ENCODE data around the gene DLG2. TPM values are rescaled to one million over a fixed set of nuclear protein-coding genes. Genes with fewer than 3 reads are reported as not detected.

DLG2 gene
- total RNA-seq, 2 experiments from 2014 or later: 6.9 to 8.2 TPM

GRCh38 chr11:83645561-83645960 is 1981.6 kb downstream of the DLG2 start:
- BruUV-seq (replicated peaks): no TSS peak
- CTCF ChIA-PET (ENCODE audit: unreplicated experiment): no interaction called here
- no peak overlapping the region for H3K27ac ChIP-seq (ENCODE audit: low read depth, low read length, poor library complexity, severe bottlenecking)
- TF ChIP-seq, protein P1, sequence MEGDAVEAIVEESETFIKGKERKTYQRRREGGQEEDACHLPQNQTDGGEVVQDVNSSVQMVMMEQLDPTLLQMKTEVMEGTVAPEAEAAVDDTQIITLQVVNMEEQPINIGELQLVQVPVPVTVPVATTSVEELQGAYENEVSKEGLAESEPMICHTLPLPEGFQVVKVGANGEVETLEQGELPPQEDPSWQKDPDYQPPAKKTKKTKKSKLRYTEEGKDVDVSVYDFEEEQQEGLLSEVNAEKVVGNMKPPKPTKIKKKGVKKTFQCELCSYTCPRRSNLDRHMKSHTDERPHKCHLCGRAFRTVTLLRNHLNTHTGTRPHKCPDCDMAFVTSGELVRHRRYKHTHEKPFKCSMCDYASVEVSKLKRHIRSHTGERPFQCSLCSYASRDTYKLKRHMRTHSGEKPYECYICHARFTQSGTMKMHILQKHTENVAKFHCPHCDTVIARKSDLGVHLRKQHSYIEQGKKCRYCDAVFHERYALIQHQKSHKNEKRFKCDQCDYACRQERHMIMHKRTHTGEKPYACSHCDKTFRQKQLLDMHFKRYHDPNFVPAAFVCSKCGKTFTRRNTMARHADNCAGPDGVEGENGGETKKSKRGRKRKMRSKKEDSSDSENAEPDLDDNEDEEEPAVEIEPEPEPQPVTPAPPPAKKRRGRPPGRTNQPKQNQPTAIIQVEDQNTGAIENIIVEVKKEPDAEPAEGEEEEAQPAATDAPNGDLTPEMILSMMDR (conservative IDR thresholded peaks at IDR 0.05; ENCODE audit: low read length): no peak
- TF ChIP-seq EZH2phosphoT487 (IDR thresholded peaks at IDR 0.05; ENCODE audit: borderline replicate concordance, low read depth, low read length): no peak
- POLR2A ChIA-PET: interaction anchor here (0.6 to 1.5 kb wide), 3 partner anchors 21 to 585 kb away, joined by 3 to 5 read pairs (median 4); no protein-coding TSS in a partner anchor
- no peaks in the 10 kb centered on the region for H3K9me2 ChIP-seq (ENCODE audit: insufficient read depth, low read length)
- no peaks in the 10 kb centered on the region for H3K36me3 ChIP-seq (ENCODE audit: insufficient read depth, low read length)
- DNase-seq (ENCODE audit: low spot score): no peak
- no peaks in the 10 kb centered on the region for H3K4me1 ChIP-seq (ENCODE audit: insufficient read depth, low read length, poor library complexity, severe bottlenecking)
- no peak overlapping the region for H3K4me3 ChIP-seq (ENCODE audit: low read depth, low read length, poor library complexity, severe bottlenecking)
- no peaks in the 10 kb centered on the region for H3K9me3 ChIP-seq (ENCODE audit: low read length)
- no peak overlapping the region for H3K4me2 ChIP-seq (ENCODE audit: low read length)
- no peak overlapping the region for H2AFZ ChIP-seq (ENCODE audit: low read length)
- H4K20me1 ChIP-seq (ENCODE audit: insufficient read depth, low read length): no peaks in the 10 kb centered on the region
- H3K79me2 ChIP-seq (ENCODE audit: insufficient read depth, low read depth, low read length): no peaks in the 10 kb centered on the region
- intact Hi-C loops (cut with micrococcal nuclease; ENCODE audit: unreplicated experiment): no loop called here

GRCh38 chr11:83643115-83643514 is 1984.0 kb downstream of the DLG2 start:
- Histone ChIP-seq H3K27ac (ENCODE audit: low read depth, low read length, poor library complexity, severe bottlenecking) (no peak overlapping the region), H3K9me2 (ENCODE audit: insufficient read depth, low read length) (no peaks in the 10 kb centered on the region), H3K79me2 (ENCODE audit: insufficient read depth, low read depth, low read length) (no peaks in the 10 kb centered on the region), H4K20me1 (ENCODE audit: insufficient read depth, low read length) (no peaks in the 10 kb centered on the region), H3K4me1 (ENCODE audit: insufficient read depth, low read length, poor library complexity, severe bottlenecking) (no peaks in the 10 kb centered on the region), H3K4me3 (ENCODE audit: low read depth, low read length, poor library complexity, severe bottlenecking) (no peak overlapping the region), H3K4me2 (ENCODE audit: low read length) (no peak overlapping the region), H2AFZ (ENCODE audit: low read length) (no peak overlapping the region), H3K36me3 (ENCODE audit: insufficient read depth, low read length) (no peaks in the 10 kb centered on the region), H3K9me3 (ENCODE audit: low read length) (no peaks in the 10 kb centered on the region)
- ChIA-PET POLR2A (interaction anchor here (1.0 kb wide), 1 partner anchor 34 kb away, joined by 3 read pairs; no protein-coding TSS in a partner anchor), CTCF (ENCODE audit: unreplicated experiment) (no interaction called here)
- intact Hi-C loops (cut with micrococcal nuclease; ENCODE audit: unreplicated experiment): no loop called here
- BruUV-seq (replicated peaks): no TSS peak
- DNase-seq (ENCODE audit: low spot score): no peak
- TF ChIP-seq EZH2phosphoT487 (IDR thresholded peaks at IDR 0.05; ENCODE audit: borderline replicate concordance, low read depth, low read length): no peak
- TF ChIP-seq, protein P1 (conservative IDR thresholded peaks at IDR 0.05; ENCODE audit: low read length): no peak

- no peaks in the 10 kb centered on the region for H3K4me1 ChIP-seq (ENCODE audit: insufficient read depth, low read length, poor library complexity, severe bottlenecking)
- H3K36me3 ChIP-seq (ENCODE audit: insufficient read depth, low read length): no peaks in the 10 kb centered on the region
- TF ChIP-seq, protein P1 (conservative IDR thresholded peaks at IDR 0.05; ENCODE audit: low read length): no peak
- no TSS peak for BruUV-seq (replicated peaks)
- no peak overlapping the region for H3K4me2 ChIP-seq (ENCODE audit: low read length)
- no peak overlapping the region for H2AFZ ChIP-seq (ENCODE audit: low read length)
- H3K9me3 ChIP-seq (ENCODE audit: low read length): no peaks in the 10 kb centered on the region
- ChIA-PET CTCF (ENCODE audit: unreplicated experiment) (no interaction called here), POLR2A (interaction anchor here (0.6 to 1.2 kb wide), 3 partner anchors 18 to 130 kb away, joined by 3 to 4 read pairs (median 3); no protein-coding TSS in a partner anchor)
- H3K79me2 ChIP-seq (ENCODE audit: insufficient read depth, low read depth, low read length): no peaks in the 10 kb centered on the region
- H3K9me2 ChIP-seq (ENCODE audit: insufficient read depth, low read length): no peaks in the 10 kb centered on the region
- no peak for DNase-seq (ENCODE audit: low spot score)
- H3K4me3 ChIP-seq (ENCODE audit: low read depth, low read length, poor library complexity, severe bottlenecking): no peak overlapping the region
- no peaks in the 10 kb centered on the region for H4K20me1 ChIP-seq (ENCODE audit: insufficient read depth, low read length)
- H3K27ac ChIP-seq (ENCODE audit: low read depth, low read length, poor library complexity, severe bottlenecking): no peak overlapping the region
- intact Hi-C loops (cut with micrococcal nuclease; ENCODE audit: unreplicated experiment): no loop called here
Observed at GRCh38 chr11:83642500-83642899, 1984.6 kb downstream of the DLG2 start.
